Activated naive CD4-positive, alpha-beta T cell (primary cell): ENCODE measurements around the gene FCGR3A.
"Not testable (repeated sequence)": the region's sequence is repeated elsewhere in the genome, so short reads cannot be mapped to it uniquely, and the experiment has no call there.

ENCODE experiments used
- DNase-seq, 4 experiments: peaks; one replicate each; lab custom pipeline; 2025; lab: John Stamatoyannopoulos, UW

Gene FCGR3A

GRCh38 chr1:161556990-161557389, 7.4 kb upstream of the FCGR3A start:
- not testable (repeated sequence) for DNase-seq

GRCh38 chr1:161556143-161556542, 6.5 kb upstream of the FCGR3A start:
- DNase-seq, result not testable (repeated sequence)

- DNase-seq, result not testable (repeated sequence)
Measured at GRCh38 chr1:161554815-161555417, 5.3 kb upstream of the FCGR3A start.

- not testable (repeated sequence) for DNase-seq
Measured at GRCh38 chr1:161554340-161554739, 4.7 kb upstream of the FCGR3A start.

- DNase-seq, result not testable (repeated sequence)
Measured at GRCh38 chr1:161553631-161554030, 4.0 kb upstream of the FCGR3A start.

- DNase-seq, result not testable (repeated sequence)
Measured at GRCh38 chr1:161550942-161551341, 1.3 kb upstream of the FCGR3A start.

GRCh38 chr1:161548749-161549406, 740 bp downstream of the FCGR3A start:
- not testable (repeated sequence) for DNase-seq

- DNase-seq, result not testable (repeated sequence)
Measured at GRCh38 chr1:161547995-161548741, 1.4 kb downstream of the FCGR3A start.

GRCh38 chr1:161545005-161545731, 4.5 kb downstream of the FCGR3A start:
- DNase-seq, result not testable (repeated sequence)

- DNase-seq, result not testable (repeated sequence)
Measured at GRCh38 chr1:161543125-161543524, 6.5 kb downstream of the FCGR3A start.

- DNase-seq, result not testable (repeated sequence)
Measured at GRCh38 chr1:161542091-161542559, 7.5 kb downstream of the FCGR3A start.

GRCh38 chr1:161540570-161540960, 9.1 kb downstream of the FCGR3A start:
- not testable (repeated sequence) for DNase-seq

GRCh38 chr1:161539731-161540569, 9.7 kb downstream of the FCGR3A start:
- peak; percentile 77 to 94 (median 84) for DNase-seq

GRCh38 chr1:161538925-161539479, 10.6 kb downstream of the FCGR3A start:
- DNase-seq, result not testable (repeated sequence)

GRCh38 chr1:161537068-161537669, 12.4 kb downstream of the FCGR3A start:
- DNase-seq, result not testable (repeated sequence)

- DNase-seq, result not testable (repeated sequence)
Measured at GRCh38 chr1:161532644-161533567, 16.7 kb downstream of the FCGR3A start.

GRCh38 chr1:161531986-161532643, 17.5 kb downstream of the FCGR3A start:
- no peak for DNase-seq
